MM.1S (cell line): Measurements from ENCODE around the gene RHEB.

Experiments used
- EZH2 ChIP-seq: fragments of 300-600 bp; sonication (generic); optimal IDR thresholded peaks from 2 replicates; pipeline ENCODE3; 2017; ENCODE audit warnings: low read depth, mild to moderate bottlenecking, antibody characterized with exemption, low read length, mixed read lengths
- EZH2phosphoT487 ChIP-seq: fragments of 300-600 bp; sonication (generic); IDR thresholded peaks from 2 replicates; pipeline ENCODE4 v1.6.1; 2018; ENCODE audit warnings: antibody characterized with exemption, low read length
- TF ChIP-seq, protein P1 (sequence below): fragments of 300-600 bp; sonication (generic); IDR thresholded peaks from 2 replicates; pipeline ENCODE4 v1.5.1; 2016; ENCODE audit warnings: antibody characterized with exemption, low read length, mixed read lengths

DNA sequence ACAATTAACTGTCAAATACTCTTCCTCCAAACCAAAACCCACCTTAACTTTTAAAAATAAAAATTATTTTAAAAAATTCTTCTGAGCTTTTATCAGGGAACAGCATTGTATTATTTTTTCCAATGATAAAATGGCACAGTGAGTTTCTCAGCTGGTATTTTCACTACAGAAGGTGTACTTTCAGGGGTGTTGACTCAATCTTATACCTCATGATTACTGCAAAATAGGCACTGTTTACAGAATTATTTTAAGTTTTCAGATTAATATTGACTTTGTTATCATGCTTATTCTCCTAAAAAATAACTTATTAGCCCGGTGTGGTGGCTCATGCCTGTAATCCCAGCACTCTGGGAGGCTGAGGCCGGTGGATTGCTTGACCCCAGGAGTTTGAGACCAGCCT lies 24.3 kb downstream of the RHEB start:
- TF ChIP-seq EZH2 (no peak), EZH2phosphoT487 (no peak)
- TF ChIP-seq, protein P1, sequence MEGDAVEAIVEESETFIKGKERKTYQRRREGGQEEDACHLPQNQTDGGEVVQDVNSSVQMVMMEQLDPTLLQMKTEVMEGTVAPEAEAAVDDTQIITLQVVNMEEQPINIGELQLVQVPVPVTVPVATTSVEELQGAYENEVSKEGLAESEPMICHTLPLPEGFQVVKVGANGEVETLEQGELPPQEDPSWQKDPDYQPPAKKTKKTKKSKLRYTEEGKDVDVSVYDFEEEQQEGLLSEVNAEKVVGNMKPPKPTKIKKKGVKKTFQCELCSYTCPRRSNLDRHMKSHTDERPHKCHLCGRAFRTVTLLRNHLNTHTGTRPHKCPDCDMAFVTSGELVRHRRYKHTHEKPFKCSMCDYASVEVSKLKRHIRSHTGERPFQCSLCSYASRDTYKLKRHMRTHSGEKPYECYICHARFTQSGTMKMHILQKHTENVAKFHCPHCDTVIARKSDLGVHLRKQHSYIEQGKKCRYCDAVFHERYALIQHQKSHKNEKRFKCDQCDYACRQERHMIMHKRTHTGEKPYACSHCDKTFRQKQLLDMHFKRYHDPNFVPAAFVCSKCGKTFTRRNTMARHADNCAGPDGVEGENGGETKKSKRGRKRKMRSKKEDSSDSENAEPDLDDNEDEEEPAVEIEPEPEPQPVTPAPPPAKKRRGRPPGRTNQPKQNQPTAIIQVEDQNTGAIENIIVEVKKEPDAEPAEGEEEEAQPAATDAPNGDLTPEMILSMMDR, result no peak
